H1 (cell line): ENCODE results near the gene RNF31. TPM values are rescaled to one million over a fixed set of nuclear protein-coding genes. Genes with fewer than 3 reads are reported as not detected.

Experiments used
- BCL11A ChIP-seq, 2 experiments: IDR thresholded peaks; one replicate each; pipeline ENCODE4 v1.6.1; 2011; ENCODE audit warnings: low read depth in 2 of 2, low read length in 2 of 2, mild to moderate bottlenecking in 2 of 2
- EGR1 ChIP-seq: IDR thresholded peaks from 2 replicates; pipeline ENCODE4 v1.6.1; 2011; ENCODE audit warnings: low read depth, low read length, borderline replicate concordance
- JUN ChIP-seq: IDR thresholded peaks from 2 replicates; pipeline ENCODE4 v1.6.1; 2011; ENCODE audit warnings: low read depth, mild to moderate bottlenecking, improper control_type of control experiment, low read length
- TEAD4 ChIP-seq: IDR thresholded peaks from 2 replicates; pipeline ENCODE4 v1.6.1; 2012; ENCODE audit warnings: low read depth, low read length, inconsistent platforms, mixed read lengths
- polyA plus RNA-seq, 7 experiments: library from polyadenylated mRNA; depleted of rRNA in 3 of 7; stranded (reverse) in 5 of 7; unstranded in 2 of 7; fragments of >200 nt in 5 of 7; fragments of 200-250 nt in 2 of 7; gene quantifications; 1 replicate in 5 of 7; 2 replicates in 1 of 7; 4 replicates in 1 of 7; pipeline versions ENCODE4 v1.2.1 to v1.2.3, GENCODE V29; 2011 to 2013; ENCODE audit warnings: missing spikeins in 2 of 7, mixed read lengths in 2 of 7
- total RNA-seq: library from RNA; stranded (reverse); fragmentation: NEBNext Ultra II Directional; extraction: Animal tissue kit (Norgen Biotek cat#: 25700); gene quantifications from 2 replicates; pipeline ENCODE4 v1.2.1, GENCODE V29; 2021

The RNF31 gene
- total and polyA plus RNA-seq, 2 of the 8 experiments (the other 6 are each of a cell fraction or from before 2014, with no cell fraction given), result 17.5 to 72.0 TPM

- no peak for TF ChIP-seq TEAD4
- no peak for TF ChIP-seq EGR1
- no peak for TF ChIP-seq JUN
- TF ChIP-seq BCL11A (IDR thresholded peaks at IDR 0.05; ENCODE audit: low read depth in 2 of 2, low read length in 2 of 2), result no peak
Observed at GRCh38 chr14:24135584-24135833, 11.8 kb upstream of the RNF31 start (continued).
